IPS-20b (cell line): Measurements from ENCODE around the gene ELANE.

Experiments
- H3K27ac ChIP-seq: one replicate; pipeline ENCODE4 v1.5.1; 2013; ENCODE audit warnings: low read length
- H3K27me3 ChIP-seq: 2 replicates; pipeline ENCODE4 v1.6.1; 2013; ENCODE audit warnings: mild to moderate bottlenecking, low read length, inconsistent platforms; ENCODE audit not compliant: insufficient read depth
- H3K36me3 ChIP-seq: 2 replicates; pipeline ENCODE4 v1.6.1; 2013; ENCODE audit warnings: low read depth, mild to moderate bottlenecking, inconsistent platforms, low read length, moderate library complexity; ENCODE audit not compliant: insufficient read depth
- H3K4me1 ChIP-seq: 2 replicates; pipeline ENCODE4 v1.6.1; 2013; ENCODE audit warnings: mild to moderate bottlenecking, control low read depth, inconsistent platforms, low read length, moderate library complexity; ENCODE audit not compliant: insufficient read depth
- H3K4me3 ChIP-seq: 2 replicates; pipeline ENCODE4 v1.5.1; 2013; ENCODE audit warnings: mild to moderate bottlenecking, low read length, inconsistent platforms
- H3K9ac ChIP-seq: 2 replicates; pipeline ENCODE4 v1.6.1; 2013; ENCODE audit warnings: low read depth, mild to moderate bottlenecking, inconsistent platforms, low read length, moderate library complexity
- H3K9me3 ChIP-seq: 2 replicates; pipeline ENCODE4 v1.6.1; 2013; ENCODE audit warnings: mild to moderate bottlenecking, low read depth, low read length, inconsistent platforms; ENCODE audit not compliant: insufficient read depth

Gene ELANE

DNA sequence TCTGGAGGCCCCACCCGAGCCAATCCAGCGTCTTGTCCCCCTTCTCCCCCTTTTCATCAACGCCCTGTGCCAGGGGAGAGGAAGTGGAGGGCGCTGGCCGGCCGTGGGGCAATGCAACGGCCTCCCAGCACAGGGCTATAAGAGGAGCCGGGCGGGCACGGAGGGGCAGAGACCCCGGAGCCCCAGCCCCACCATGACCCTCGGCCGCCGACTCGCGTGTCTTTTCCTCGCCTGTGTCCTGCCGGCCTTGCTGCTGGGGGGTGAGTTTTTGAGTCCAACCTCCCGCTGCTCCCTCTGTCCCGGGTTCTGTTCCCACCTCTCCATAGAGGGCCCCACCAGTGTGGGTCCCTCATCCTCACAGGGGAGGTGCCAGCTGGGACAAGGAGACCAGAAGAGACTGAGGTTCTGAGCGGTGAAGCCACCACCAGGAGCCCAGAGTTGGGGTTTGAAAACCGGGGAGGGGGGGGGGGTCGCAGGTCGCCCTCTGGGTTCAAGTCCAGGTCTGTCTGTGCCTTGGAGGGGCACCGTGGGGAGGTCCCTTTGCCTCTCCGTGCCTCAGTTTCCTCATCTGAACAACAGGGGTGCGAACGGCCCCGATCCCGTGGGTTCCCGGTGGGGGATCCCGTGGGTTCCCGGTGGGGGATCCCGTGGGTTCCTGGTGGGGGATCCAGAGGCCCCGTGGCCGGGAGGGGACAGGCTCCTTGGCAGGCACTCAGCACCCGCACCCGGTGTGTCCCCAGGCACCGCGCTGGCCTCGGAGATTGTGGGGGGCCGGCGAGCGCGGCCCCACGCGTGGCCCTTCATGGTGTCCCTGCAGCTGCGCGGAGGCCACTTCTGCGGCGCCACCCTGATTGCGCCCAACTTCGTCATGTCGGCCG, at the start of gene ELANE:
Gene ELANE (plus strand): TSS at position 168 of the 878 bp plus-strand sequence. CDS start 26 bp downstream, at position 194.
- Histone ChIP-seq H3K36me3 (no peaks in the 10 kb centered on the region), H3K4me1 (no peaks in the 10 kb centered on the region), H3K27me3 (no peaks in the 10 kb centered on the region), H3K4me3 (no peak within 1 kb of the TSS), H3K27ac (no peak within 1 kb of the TSS), H3K9ac (no peak within 1 kb of the TSS), H3K9me3 (no peaks in the 10 kb centered on the region)

DNA sequence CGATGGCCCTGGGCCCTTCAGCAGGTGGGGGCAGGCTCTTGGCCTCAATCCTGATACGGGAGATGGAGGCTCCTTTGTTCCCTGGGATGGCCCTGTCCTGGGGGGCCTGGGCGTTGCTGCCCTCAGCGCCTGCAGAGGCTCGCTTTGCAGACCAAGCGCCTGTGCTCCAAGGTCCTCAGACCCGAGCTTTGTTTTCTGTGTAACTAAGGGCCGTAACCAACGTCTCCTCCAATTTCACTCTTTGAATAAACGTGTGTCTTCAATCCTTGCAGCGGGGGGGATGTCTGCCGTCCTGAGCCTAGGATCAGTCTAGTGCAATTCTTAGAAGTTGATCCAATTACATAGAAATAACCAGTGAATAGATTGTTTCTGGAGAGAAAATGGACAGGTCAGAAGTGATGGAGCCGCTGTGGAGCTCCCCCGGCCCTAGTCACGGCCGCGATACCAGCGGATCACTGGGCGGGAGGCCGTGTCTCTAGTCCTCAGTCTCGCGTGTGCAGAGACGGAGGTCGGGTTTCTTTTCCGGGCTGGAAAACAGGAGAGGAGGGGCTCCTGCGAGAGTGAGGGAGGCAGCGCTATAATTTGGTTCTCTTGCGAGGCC, 49.5 kb upstream of the ELANE start:
- no peaks in the 10 kb centered on the region for H3K27me3 ChIP-seq
- H3K9me3 ChIP-seq, result no peaks in the 10 kb centered on the region
- peak overlapping the region; percentile 51 for H3K9ac ChIP-seq
- H3K4me1 ChIP-seq, result peaks cover 13% of the 10 kb centered on the region
- no peak overlapping the region for H3K27ac ChIP-seq
- no peak overlapping the region; the same call in 1 of the 2 replicates for H3K4me3 ChIP-seq
- peaks cover 94% of the 10 kb centered on the region for H3K36me3 ChIP-seq

DNA sequence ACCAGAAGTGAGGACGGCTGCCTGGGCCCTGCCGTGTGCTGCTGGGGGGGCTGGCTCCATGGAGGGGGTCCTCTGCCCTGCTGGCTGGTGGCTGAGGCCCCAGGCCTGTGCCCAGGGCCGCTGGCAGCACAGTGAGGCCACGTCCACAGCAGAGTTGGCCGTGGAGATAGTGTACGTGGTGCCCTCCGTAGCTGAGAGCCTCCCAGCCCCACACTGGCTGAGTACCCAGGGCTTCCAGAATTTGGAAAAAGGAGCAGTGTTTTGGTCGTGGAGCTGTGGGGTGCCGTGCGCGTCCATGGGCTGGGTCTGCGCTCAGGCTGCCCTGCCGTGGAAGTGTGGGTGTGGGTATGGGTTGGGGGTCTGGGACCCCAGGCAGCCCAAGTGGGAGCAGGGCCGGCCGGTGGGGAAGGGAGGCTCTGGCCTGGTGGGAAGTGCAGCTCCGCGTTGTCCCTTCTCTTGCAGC, 49.0 kb upstream of the ELANE start:
- no peak overlapping the region for H3K4me3 ChIP-seq
- peaks cover 13% of the 10 kb centered on the region for H3K4me1 ChIP-seq
- H3K27me3 ChIP-seq, result no peaks in the 10 kb centered on the region
- no peaks in the 10 kb centered on the region for H3K9me3 ChIP-seq
- H3K27ac ChIP-seq, result no peak overlapping the region
- no peak overlapping the region for H3K9ac ChIP-seq
- peaks cover 99% of the 10 kb centered on the region for H3K36me3 ChIP-seq

DNA sequence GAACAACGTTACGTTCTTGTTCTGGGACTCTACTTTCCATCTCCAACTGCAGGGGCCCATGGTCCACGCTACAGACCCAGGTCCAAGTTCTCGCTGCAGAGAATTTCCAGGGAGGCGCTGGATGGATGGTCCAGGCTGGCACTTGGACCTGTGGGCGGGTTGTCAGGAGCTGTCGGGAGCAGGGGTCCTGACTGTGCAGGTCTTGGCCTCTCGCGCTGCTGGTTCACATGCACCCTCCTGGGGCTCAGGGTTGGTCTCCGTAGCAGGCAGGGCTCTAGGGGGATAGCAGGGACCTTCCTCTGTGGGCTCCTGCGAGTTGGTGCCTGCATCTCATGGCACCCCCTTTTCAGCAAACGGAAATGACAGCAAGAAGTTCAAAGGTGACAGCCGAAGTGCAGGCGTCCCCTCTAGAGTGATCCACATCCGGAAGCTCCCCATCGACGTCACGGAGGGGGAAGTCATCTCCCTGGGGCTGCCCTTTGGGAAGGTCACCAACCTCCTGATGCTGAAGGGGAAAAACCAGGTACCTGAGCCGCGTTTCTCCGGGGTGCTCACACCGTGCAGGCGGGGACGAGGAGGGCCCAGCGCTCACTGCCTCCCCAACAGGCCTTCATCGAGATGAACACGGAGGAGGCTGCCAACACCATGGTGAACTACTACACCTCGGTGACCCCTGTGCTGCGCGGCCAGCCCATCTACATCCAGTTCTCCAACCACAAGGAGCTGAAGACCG, 48.3 kb upstream of the ELANE start:
- Histone ChIP-seq H3K9me3 (no peaks in the 10 kb centered on the region), H3K36me3 (peaks cover 100% of the 10 kb centered on the region), H3K9ac (no peak overlapping the region), H3K4me3 (no peak overlapping the region), H3K27ac (no peak overlapping the region), H3K4me1 (peaks cover 13% of the 10 kb centered on the region), H3K27me3 (no peaks in the 10 kb centered on the region)

- no peak overlapping the region for H3K27ac ChIP-seq
- peaks cover 100% of the 10 kb centered on the region for H3K36me3 ChIP-seq
- no peaks in the 10 kb centered on the region for H3K9me3 ChIP-seq
- H3K9ac ChIP-seq, result no peak overlapping the region
- H3K4me1 ChIP-seq, result peaks cover 8% of the 10 kb centered on the region
- H3K4me3 ChIP-seq, result no peak overlapping the region
- H3K27me3 ChIP-seq, result no peaks in the 10 kb centered on the region
Measured at GRCh38 chr19:804419-805165, 47.5 kb upstream of the ELANE start.

DNA sequence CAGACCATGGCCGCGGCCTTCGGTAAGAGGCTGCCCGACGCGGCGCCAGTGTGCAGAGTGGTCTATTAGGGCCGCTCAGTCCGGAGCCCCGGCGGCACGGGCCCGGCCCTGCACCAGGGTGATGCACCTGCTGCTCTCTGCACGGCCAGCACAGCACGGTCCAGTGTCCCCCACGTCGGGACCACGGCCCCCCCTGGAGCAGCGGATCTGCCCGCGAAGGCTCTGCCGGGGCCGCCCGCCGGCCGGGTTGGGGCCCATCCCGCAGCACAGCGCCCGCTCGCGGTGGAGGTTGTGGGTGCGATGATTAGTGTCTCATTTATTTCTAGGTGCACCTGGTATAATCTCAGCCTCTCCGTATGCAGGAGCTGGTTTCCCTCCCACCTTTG, 46.9 kb upstream of the ELANE start:
- H3K36me3 ChIP-seq, result peaks cover 100% of the 10 kb centered on the region

DNA sequence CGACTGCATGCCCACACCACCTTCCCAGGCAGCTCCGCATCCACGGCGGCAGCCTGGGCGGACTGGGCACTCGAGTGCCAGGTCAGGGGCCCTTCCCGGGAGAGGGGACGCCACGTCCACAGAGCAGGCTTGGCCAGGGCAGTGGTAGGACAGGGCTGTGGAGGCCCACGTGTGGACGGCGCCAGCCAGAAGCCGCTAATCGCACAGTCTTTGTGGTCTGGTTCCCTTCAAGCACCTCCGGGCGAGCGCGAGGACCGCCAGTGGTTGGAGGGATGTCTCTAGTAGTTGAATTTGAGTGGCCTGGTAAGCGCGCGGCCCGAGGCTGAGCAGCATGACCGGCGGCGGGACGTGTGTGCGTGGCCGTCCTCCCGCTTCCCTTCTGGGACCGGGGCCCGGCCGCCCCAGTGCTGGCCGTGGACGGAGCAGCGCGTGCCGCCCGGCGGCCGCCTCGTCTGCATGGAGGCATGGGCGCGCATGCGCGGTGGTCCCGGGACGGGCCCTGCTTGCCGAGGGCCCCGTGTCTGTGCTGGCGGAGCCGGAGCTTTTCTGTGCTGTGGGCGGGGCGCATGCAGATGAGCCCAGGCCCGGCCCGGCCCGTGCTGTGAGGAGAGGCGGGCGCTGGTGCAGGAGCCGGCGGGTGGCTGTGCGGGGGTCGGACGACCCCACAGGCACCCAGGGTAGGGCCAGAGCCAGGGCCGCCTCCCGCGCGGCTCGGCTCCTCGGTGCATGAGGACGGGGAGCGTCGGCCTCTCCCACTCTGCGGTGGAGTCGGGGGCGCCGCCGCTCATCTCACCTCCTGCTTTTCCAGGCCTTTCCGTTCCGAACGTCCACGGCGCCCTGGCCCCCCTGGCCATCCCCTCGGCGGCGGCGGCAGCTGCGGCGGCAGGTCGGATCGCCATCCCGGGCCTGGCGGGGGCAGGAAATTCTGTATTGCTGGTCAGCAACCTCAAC, 46.2 kb upstream of the ELANE start:
- Histone ChIP-seq H3K9ac (no peak overlapping the region), H3K9me3 (no peaks in the 10 kb centered on the region), H3K27ac (no peak overlapping the region), H3K27me3 (no peaks in the 10 kb centered on the region), H3K4me3 (no peak overlapping the region), H3K36me3 (peaks cover 100% of the 10 kb centered on the region), H3K4me1 (no peaks in the 10 kb centered on the region)

More for the DNA sequence above, 46.9 kb upstream of the ELANE start:
- no peaks in the 10 kb centered on the region for H3K9me3 ChIP-seq
- no peak overlapping the region for H3K4me3 ChIP-seq
- no peak overlapping the region for H3K27ac ChIP-seq
- H3K27me3 ChIP-seq, result no peaks in the 10 kb centered on the region
- peaks cover 6% of the 10 kb centered on the region for H3K4me1 ChIP-seq
- no peak overlapping the region for H3K9ac ChIP-seq

- no peak overlapping the region for H3K9ac ChIP-seq
- H3K27me3 ChIP-seq, result no peaks in the 10 kb centered on the region
- H3K4me1 ChIP-seq, result no peaks in the 10 kb centered on the region
- peaks cover 100% of the 10 kb centered on the region for H3K36me3 ChIP-seq
- H3K27ac ChIP-seq, result no peak overlapping the region
- H3K9me3 ChIP-seq, result no peaks in the 10 kb centered on the region
- no peak overlapping the region for H3K4me3 ChIP-seq
Measured at GRCh38 chr19:806815-807421, 45.2 kb upstream of the ELANE start.

DNA sequence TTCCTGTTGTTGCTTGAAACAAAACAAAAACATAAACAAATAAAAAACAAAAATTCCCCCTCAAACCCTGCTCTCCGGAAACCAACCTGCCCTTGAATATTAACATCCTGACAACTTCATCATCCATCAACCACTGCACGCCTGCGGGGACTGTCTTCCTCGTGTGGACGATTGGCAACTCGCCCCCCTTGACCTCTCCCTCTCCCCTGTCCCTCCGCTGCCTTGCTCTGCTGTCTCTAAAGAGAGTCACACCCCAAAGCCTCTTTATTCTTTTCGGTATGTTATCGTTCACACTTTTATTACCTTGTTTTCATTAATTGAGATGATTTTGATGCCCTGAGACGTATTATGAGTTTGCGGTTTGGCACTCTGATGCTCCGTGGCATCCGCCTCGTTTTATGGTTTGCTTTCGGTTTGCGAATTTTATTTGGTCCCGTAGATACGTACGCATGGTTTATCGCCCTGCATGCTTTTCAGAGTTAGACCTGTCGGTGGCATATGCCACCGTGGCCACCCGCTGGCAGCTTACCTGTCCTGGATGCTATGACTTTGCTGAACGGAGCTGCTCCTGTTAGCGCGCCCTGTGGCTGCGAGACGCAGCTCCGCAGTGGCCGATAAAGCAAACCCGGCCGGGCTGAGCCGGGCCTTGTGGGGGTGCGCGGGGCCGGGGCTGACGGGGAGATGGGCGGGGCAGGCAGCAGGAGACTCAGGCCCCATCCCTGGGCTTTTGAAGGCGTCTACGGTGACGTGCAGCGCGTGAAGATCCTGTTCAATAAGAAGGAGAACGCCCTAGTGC, 44.3 kb upstream of the ELANE start:
- Histone ChIP-seq H3K4me3 (no peak overlapping the region), H3K9me3 (no peaks in the 10 kb centered on the region), H3K4me1 (no peaks in the 10 kb centered on the region), H3K36me3 (peaks cover 94% of the 10 kb centered on the region), H3K27ac (no peak overlapping the region), H3K27me3 (no peaks in the 10 kb centered on the region), H3K9ac (no peak overlapping the region)

GRCh38 chr19:808423-808775, 43.7 kb upstream of the ELANE start:
- Histone ChIP-seq H3K4me1 (no peaks in the 10 kb centered on the region), H3K27me3 (no peaks in the 10 kb centered on the region), H3K27ac (no peak overlapping the region), H3K9me3 (no peaks in the 10 kb centered on the region), H3K9ac (no peak overlapping the region), H3K36me3 (peaks cover 88% of the 10 kb centered on the region), H3K4me3 (no peak overlapping the region)
